Activated effector memory CD4-positive, alpha-beta T cell treated with Interleukin-2 at 50 U/mL for 16 hours (primary cell): ENCODE data around the gene LZTR1.

Source experiments
- DNase-seq: peaks from one replicate; pipeline ENCODE4 v3.0.0-alpha.2; 2020

LZTR1 gene

GRCh38 chr22:20983081-20983771, 1.1 kb downstream of the LZTR1 start:
- no peak for DNase-seq

GRCh38 chr22:20985720-20986119, 3.6 kb downstream of the LZTR1 start:
- DNase-seq = no peak

GRCh38 chr22:20986365-20986764, 4.3 kb downstream of the LZTR1 start:
- DNase-seq = no peak

GRCh38 chr22:20987375-20987774, 5.3 kb downstream of the LZTR1 start:
- DNase-seq = no peak

GRCh38 chr22:20988573-20989322, 6.7 kb downstream of the LZTR1 start:
- DNase-seq = no peak

GRCh38 chr22:20989323-20990138, 7.4 kb downstream of the LZTR1 start:
- no peak for DNase-seq

GRCh38 chr22:20990184-20991180, 8.4 kb downstream of the LZTR1 start:
- no peak for DNase-seq

- DNase-seq = no peak
Measured at GRCh38 chr22:20991252-20992055, 9.4 kb downstream of the LZTR1 start.

GRCh38 chr22:20992056-20992442, 10.0 kb downstream of the LZTR1 start:
- DNase-seq = no peak

GRCh38 chr22:20992456-20993303, 10.6 kb downstream of the LZTR1 start:
- no peak for DNase-seq

GRCh38 chr22:20993304-20994127, 11.4 kb downstream of the LZTR1 start:
- no peak for DNase-seq

- no peak for DNase-seq
Measured at GRCh38 chr22:20994128-20994901, 12.2 kb downstream of the LZTR1 start.

GRCh38 chr22:20994902-20995241, 12.8 kb downstream of the LZTR1 start:
- DNase-seq = no peak

- DNase-seq = no peak
Measured at GRCh38 chr22:20995329-20996030, 13.4 kb downstream of the LZTR1 start.

- DNase-seq = no peak
Measured at GRCh38 chr22:20996031-20996410, 13.9 kb downstream of the LZTR1 start.

GRCh38 chr22:20996598-20997535, 14.8 kb downstream of the LZTR1 start:
- DNase-seq = no peak
